GM23338 (cell line): ENCODE results near the gene PSMD11.

Experiments
- CREB1 ChIP-seq: fragments of 250-450 bp; sonication (Bioruptor Pico); IDR thresholded peaks from 2 replicates; pipeline ENCODE4 v1.5.0; 2020; ENCODE audit warnings: low read depth, mild to moderate bottlenecking, moderate library complexity
- CTCF ChIP-seq, 2 experiments: fragments of 200-600 bp in 1 of 2; sonication (generic) in 1 of 2; conservative IDR thresholded peaks; 2 replicates each; pipeline versions ENCODE4 v1.5.1 to v1.6.1; 2016 to 2017; ENCODE audit warnings: antibody characterized with exemption in 2 of 2, low read depth in 2 of 2, mild to moderate bottlenecking in 2 of 2, moderate library complexity in 1 of 2
- ETS1 ChIP-seq: IDR thresholded peaks from 2 replicates; pipeline ENCODE4 v1.6.1; 2016; ENCODE audit warnings: antibody characterized with exemption
- EZH2 ChIP-seq: fragments of 200-600 bp; sonication (generic); IDR thresholded peaks from one replicate; pipeline ENCODE4 v1.8.0; 2017; ENCODE audit warnings: antibody characterized with exemption, mild to moderate bottlenecking, low read depth; ENCODE audit not compliant: unreplicated experiment
- EZH2phosphoT487 ChIP-seq: fragments of 200-600 bp; sonication (generic); IDR thresholded peaks from one replicate; pipeline ENCODE4 v1.8.1; 2018; ENCODE audit warnings: antibody characterized with exemption; ENCODE audit not compliant: unreplicated experiment
- JUNB ChIP-seq: IDR thresholded peaks from one replicate; pipeline ENCODE4 v1.6.1; 2016; ENCODE audit warnings: antibody characterized with exemption; ENCODE audit not compliant: unreplicated experiment
- NANOG ChIP-seq: IDR thresholded peaks from 2 replicates; pipeline ENCODE4 v1.6.1; 2016; ENCODE audit warnings: antibody characterized with exemption, borderline replicate concordance
- POLR2AphosphoS5 ChIP-seq: IDR thresholded peaks from 2 replicates; pipeline ENCODE4 v1.6.1; 2016; ENCODE audit warnings: antibody characterized with exemption, low read depth
- REST ChIP-seq: IDR thresholded peaks from one replicate; pipeline ENCODE4 v1.6.1; 2018; ENCODE audit warnings: antibody characterized with exemption; ENCODE audit not compliant: unreplicated experiment
- STAT1 ChIP-seq: IDR thresholded peaks from one replicate; pipeline ENCODE4 v1.6.1; 2016; ENCODE audit warnings: antibody characterized with exemption; ENCODE audit not compliant: unreplicated experiment
- ZNF331 ChIP-seq: fragments of 250-450 bp; sonication (Bioruptor Pico); IDR thresholded peaks from 2 replicates; pipeline ENCODE4 v1.5.0; 2020; ENCODE audit warnings: low read depth, mild to moderate bottlenecking, moderate library complexity
- ZNF462 ChIP-seq: fragments of 250-450 bp; sonication (Bioruptor Pico); IDR thresholded peaks from 2 replicates; pipeline ENCODE4 v1.5.0; 2020; ENCODE audit warnings: mild to moderate bottlenecking, moderate library complexity

- TF ChIP-seq CTCF (conservative IDR thresholded peaks at IDR 0.05; ENCODE audit: low read depth in 2 of 2) = no peak
- TF ChIP-seq REST = no peak
- TF ChIP-seq EZH2 = no peak
- no peak for TF ChIP-seq POLR2AphosphoS5
- no peak for TF ChIP-seq ZNF331 (CRISPR knock-in tag)
- TF ChIP-seq EZH2phosphoT487 = no peak
- TF ChIP-seq STAT1 = no peak
- no peak for TF ChIP-seq ZNF462 (CRISPR knock-in tag)
- no peak for TF ChIP-seq JUNB
- no peak for TF ChIP-seq CREB1 (CRISPR knock-in tag)
- TF ChIP-seq NANOG = no peak
- TF ChIP-seq ETS1 = no peak
Observed at GRCh38 chr17:32503251-32504165, 59.2 kb downstream of the PSMD11 start.
